Prostate gland (tissue), 2 donors: Measurements from ENCODE around the gene NRXN3. TPM values are rescaled to one million over a fixed set of nuclear protein-coding genes. Genes with fewer than 3 reads are reported as not detected.

ENCODE experiments used
- DNase-seq: peaks from one replicate; pipeline ENCODE4 v3.0.0-alpha.2; 2019; ENCODE audit warnings: low spot score
- H3K27ac ChIP-seq, 2 donors: fragments of 200-600 bp; sonication (generic); 2 replicates each; pipeline ENCODE4 v1.5.1; 2017 to 2019
- H3K27me3 ChIP-seq: fragments of 200-600 bp; sonication (generic); replicated peaks from 2 replicates; pipeline ENCODE4 v1.5.1; 2019; ENCODE audit not compliant: insufficient read depth
- H3K36me3 ChIP-seq, 2 donors: fragments of 200-600 bp; sonication (generic); 1 replicate in 1 of 2; 2 replicates in 1 of 2; pipeline versions ENCODE4 v1.5.1 to v1.8.1; 2017 to 2019
- H3K4me1 ChIP-seq: fragments of 200-600 bp; sonication (generic); replicated peaks from 2 replicates; pipeline ENCODE4 v1.5.1; 2019
- H3K4me3 ChIP-seq, 2 donors: fragments of 200-600 bp; sonication (generic); 2 replicates each; pipeline ENCODE4 v1.5.1; 2017 to 2019
- H3K9me3 ChIP-seq: fragments of 200-600 bp; sonication (generic); 2 replicates; pipeline ENCODE4 v1.5.1; 2017
- POLR2A ChIP-seq: fragments of 450-650 bp; IDR thresholded peaks from one replicate; pipeline ENCODE4 v1.6.1; 2016; ENCODE audit warnings: antibody characterized with exemption, mild to moderate bottlenecking
- POLR2AphosphoS5 ChIP-seq: sonication (generic); formaldehyde crosslinking; IDR thresholded peaks from one replicate; pipeline ENCODE4 v1.6.1; 2017; ENCODE audit warnings: antibody characterized with exemption
- WGBS: methylation state at CpG from one replicate; pipeline ENCODE4 v1.1.5; 2018; 5-methylcytosine and 5-hydroxymethylcytosine counted together
- intact Hi-C: fragments of 100-400 bp; cut with DNase I; formaldehyde crosslinking; loops from one replicate; pipeline ENCODE4 v1.14.2; 2022
- total RNA-seq, 2 donors: library from RNA; depleted of rRNA; stranded (reverse); fragments of >200 nt; gene quantifications; one replicate each; pipeline ENCODE4 v1.1.0, GENCODE V29; 2016
- TF ChIP-seq, protein P1 (sequence below), 4 experiments: fragments of 200-600 bp in 2 of 4; fragments of 450-650 bp in 2 of 4; sonication (generic) in 2 of 4; IDR thresholded peaks; 1 replicate in 3 of 4; 2 replicates in 1 of 4; pipeline ENCODE4 v1.5.1; 2016 to 2019; ENCODE audit warnings: antibody characterized with exemption in 4 of 4, mild to moderate bottlenecking in 2 of 4, moderate library complexity in 2 of 4

The NRXN3 gene
- total RNA-seq, 2 donors from 2014 or later, result 6.6 to 8.2 TPM

DNA sequence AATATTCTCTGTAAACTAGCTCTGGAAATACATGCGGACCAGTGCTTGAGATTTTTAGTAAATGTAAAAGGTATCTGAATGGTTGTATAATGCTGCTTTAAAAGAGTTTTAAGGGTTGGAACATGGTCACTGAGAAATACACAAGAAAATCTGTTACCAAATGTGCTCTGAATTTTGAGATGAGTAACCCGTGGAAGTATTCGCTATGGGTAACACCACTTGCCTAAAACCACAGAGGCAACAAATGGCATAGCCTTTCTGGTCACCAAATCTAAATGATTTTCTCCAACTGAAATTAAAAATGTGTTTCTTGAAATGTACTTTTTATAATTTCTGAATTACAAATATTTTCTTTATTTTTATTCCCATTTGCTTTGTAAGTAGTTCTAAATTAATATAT, 1295.5 kb downstream of the NRXN3 start:
- H3K9me3 ChIP-seq, result no peaks in the 10 kb centered on the region
- intact Hi-C loops, result no loop called here
- no peak overlapping the region for H3K27ac ChIP-seq
- H3K36me3 ChIP-seq, result no peaks in the 10 kb centered on the region
- no peak for DNase-seq
- H3K4me1 ChIP-seq, result no peaks in the 10 kb centered on the region
- WGBS, result 92% methylated on average over 3 of the region's 3 CpGs
- TF ChIP-seq POLR2A (no peak), POLR2AphosphoS5 (no peak)
- TF ChIP-seq, protein P1, sequence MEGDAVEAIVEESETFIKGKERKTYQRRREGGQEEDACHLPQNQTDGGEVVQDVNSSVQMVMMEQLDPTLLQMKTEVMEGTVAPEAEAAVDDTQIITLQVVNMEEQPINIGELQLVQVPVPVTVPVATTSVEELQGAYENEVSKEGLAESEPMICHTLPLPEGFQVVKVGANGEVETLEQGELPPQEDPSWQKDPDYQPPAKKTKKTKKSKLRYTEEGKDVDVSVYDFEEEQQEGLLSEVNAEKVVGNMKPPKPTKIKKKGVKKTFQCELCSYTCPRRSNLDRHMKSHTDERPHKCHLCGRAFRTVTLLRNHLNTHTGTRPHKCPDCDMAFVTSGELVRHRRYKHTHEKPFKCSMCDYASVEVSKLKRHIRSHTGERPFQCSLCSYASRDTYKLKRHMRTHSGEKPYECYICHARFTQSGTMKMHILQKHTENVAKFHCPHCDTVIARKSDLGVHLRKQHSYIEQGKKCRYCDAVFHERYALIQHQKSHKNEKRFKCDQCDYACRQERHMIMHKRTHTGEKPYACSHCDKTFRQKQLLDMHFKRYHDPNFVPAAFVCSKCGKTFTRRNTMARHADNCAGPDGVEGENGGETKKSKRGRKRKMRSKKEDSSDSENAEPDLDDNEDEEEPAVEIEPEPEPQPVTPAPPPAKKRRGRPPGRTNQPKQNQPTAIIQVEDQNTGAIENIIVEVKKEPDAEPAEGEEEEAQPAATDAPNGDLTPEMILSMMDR (IDR thresholded peaks at IDR 0.05), result no peak
- H3K27me3 ChIP-seq, result no peaks in the 10 kb centered on the region
- no peak overlapping the region for H3K4me3 ChIP-seq

DNA sequence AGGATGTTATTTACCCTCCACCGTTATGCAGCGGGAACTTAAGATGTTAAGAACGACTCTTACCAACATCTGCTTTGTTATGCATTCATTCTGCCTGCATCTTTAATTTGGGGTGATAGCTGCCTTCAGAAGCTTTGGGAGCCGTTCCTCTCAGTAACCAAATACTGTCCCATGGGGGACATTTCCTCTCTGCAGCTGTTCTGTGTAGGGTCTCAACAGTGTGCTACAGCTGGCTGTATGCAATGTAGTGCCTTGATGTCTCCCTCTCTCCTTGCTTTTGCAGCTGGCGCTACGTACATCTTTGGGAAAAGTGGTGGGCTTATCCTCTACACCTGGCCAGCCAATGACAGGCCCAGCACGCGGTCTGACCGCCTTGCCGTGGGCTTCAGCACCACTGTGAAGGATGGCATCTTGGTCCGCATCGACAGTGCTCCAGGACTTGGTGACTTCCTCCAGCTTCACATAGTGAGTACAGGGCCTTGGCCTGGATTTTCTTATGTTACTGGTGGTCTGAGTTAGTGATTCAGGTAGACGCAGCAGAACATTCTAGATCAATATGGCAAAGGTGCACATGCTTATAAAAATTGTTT, 1296.9 kb downstream of the NRXN3 start:
- intact Hi-C loops, result no loop called here
- TF ChIP-seq POLR2AphosphoS5, result no peak
- no peak for TF ChIP-seq POLR2A
- TF ChIP-seq, protein P1 (IDR thresholded peaks at IDR 0.05), result no peak
- 94% methylated on average over 13 of the region's 13 CpGs for WGBS

DNA sequence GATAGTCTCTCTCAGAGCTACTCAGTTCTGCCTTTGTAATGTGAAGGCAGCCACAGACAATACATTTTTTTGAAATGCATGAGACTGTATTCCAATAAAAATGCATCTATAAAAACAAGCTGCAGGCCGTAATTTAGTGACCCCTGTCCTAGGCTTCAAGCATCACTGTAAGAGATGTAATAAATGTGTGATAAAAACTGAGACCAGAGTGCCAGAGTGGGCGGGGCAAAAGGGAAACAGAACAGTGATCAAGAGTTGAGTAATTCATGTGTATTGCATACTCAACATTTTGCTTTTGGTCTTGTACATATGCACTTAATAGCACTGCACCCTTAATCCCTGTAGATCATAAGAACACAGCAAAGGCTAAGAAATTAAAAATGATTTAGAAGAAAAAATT, 1297.7 kb downstream of the NRXN3 start:
- H3K27me3 ChIP-seq, result no peaks in the 10 kb centered on the region
- no peaks in the 10 kb centered on the region for H3K36me3 ChIP-seq
- DNase-seq, result no peak
- no peaks in the 10 kb centered on the region for H3K4me1 ChIP-seq
- no peak overlapping the region for H3K27ac ChIP-seq
- TF ChIP-seq POLR2AphosphoS5 (no peak), POLR2A (no peak)
- TF ChIP-seq, protein P1 (IDR thresholded peaks at IDR 0.05), result no peak
- WGBS, result 32% methylated on average over 2 of the region's 2 CpGs
- intact Hi-C loops, result no loop called here
- no peak overlapping the region for H3K4me3 ChIP-seq
- H3K9me3 ChIP-seq, result no peaks in the 10 kb centered on the region

More for the DNA sequence above, 1296.9 kb downstream of the NRXN3 start:
- H3K27ac ChIP-seq, result no peak overlapping the region
- no peak overlapping the region for H3K4me3 ChIP-seq
- no peaks in the 10 kb centered on the region for H3K27me3 ChIP-seq
- DNase-seq, result no peak
- no peaks in the 10 kb centered on the region for H3K36me3 ChIP-seq
- H3K4me1 ChIP-seq, result no peaks in the 10 kb centered on the region
- H3K9me3 ChIP-seq, result no peaks in the 10 kb centered on the region

DNA sequence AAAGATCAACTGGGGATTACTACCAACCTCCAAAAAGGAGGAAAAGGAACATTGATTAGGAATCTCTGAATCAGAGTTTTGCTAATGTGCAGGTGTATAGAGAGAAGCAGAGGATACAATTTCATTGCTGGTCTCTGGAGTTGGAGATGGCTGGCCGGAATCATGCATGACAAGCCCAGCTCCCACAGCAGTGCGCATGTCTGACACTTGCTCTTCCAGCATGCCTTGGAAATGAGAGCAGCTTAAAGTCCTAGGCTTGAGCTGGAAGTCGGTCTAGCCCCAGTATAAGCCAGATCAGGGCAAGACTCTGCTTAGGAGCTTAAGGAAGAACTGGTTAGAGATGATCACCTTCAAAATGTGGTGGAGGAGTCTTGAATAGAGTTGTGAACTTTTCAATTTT, 1298.3 kb downstream of the NRXN3 start:
- no peak for DNase-seq
- WGBS, result 100% methylated on average over 3 of the region's 3 CpGs
- Histone ChIP-seq H3K36me3 (no peaks in the 10 kb centered on the region), H3K9me3 (no peaks in the 10 kb centered on the region), H3K4me1 (no peaks in the 10 kb centered on the region), H3K27ac (no peak overlapping the region), H3K4me3 (no peak overlapping the region), H3K27me3 (no peaks in the 10 kb centered on the region)
- TF ChIP-seq POLR2A (no peak), POLR2AphosphoS5 (no peak)
- TF ChIP-seq, protein P1 (IDR thresholded peaks at IDR 0.05), result no peak
- intact Hi-C loops, result no loop called here

DNA sequence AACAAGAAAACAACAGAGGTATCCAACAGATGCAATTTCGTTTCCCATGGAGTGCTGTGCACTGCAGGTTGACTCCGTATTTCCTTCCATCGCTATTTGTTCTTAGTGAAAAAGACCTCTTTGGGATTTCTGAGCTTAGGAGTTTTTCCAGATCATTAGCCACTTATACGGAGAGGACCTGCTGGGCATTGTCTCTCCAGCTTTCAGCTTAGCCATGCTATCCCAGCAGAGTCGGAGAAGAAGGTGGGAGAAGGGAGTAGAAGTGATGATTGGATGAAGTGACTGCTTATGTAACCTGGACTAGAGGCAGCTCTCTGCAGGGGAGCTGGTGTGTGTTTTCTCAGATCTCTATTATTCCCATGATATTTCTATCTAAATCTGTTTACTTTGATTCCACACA, 1303.5 kb downstream of the NRXN3 start:
- 87% methylated on average over 5 of the region's 5 CpGs for WGBS
- no peaks in the 10 kb centered on the region for H3K36me3 ChIP-seq
- no peaks in the 10 kb centered on the region for H3K9me3 ChIP-seq
- intact Hi-C loops, result loop anchor here (2.0 kb wide), 1 partner anchor 49 kb away; no protein-coding TSS in a partner anchor
- no peaks in the 10 kb centered on the region for H3K27me3 ChIP-seq
- TF ChIP-seq POLR2AphosphoS5 (no peak), POLR2A (no peak)
- TF ChIP-seq, protein P1 (IDR thresholded peaks at IDR 0.05), result no peak
- DNase-seq, result no peak
- no peak overlapping the region for H3K4me3 ChIP-seq
- no peak overlapping the region for H3K27ac ChIP-seq
- H3K4me1 ChIP-seq, result no peaks in the 10 kb centered on the region
